Measurements from ENCODE around the gene SOAT2.

DNA sequence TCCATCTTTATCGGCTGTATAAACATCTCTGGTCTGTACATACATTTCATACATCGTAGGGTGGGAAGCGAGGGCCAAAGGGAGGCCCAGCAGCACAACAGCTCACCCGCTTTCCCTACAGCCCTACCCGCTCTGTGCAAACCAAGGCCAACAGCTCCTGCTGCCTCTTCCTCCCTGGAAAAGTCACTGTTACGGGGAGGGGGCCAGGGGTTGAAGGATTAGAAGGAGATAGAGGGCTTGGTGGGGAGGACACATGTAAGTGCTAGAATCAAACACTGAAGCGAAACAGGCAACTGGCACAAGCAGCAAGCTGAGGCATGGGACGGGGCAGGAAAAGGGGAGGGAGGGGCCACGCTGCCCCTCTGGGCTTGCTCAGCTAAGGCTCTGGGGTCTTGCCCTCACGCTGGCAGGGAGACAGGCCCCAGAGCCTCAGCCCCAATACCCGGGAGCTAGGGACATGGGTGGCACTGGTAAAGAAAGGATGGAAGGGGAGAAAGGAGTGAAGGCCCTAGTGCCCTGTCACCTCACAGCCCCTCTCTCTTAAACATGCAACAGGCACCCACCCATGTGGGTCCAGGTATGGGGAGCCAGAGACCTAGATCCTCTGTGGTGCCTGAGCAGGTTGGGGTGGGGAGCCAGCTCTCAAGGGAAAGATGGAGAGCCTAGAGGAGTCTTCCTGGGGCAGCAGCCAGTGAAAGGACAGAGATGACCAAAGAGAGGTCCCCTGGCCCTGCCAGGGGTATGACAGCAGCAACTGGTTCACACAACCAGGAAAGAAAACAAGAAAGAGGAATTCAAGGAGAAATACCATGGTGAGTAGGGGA, 38.5 kb upstream of the SOAT2 start:
- TF ChIP-seq TCF12 (IDR thresholded peaks at IDR 0.05; ENCODE audit: low read depth) (no peak), EGR1 (IDR thresholded peaks at IDR 0.05) (no peak), ZBTB7A (IDR thresholded peaks at IDR 0.05; ENCODE audit: low read depth) (no peak), YY1 (IDR thresholded peaks at IDR 0.05; ENCODE audit: low read depth) (no peak), RAD21 (IDR thresholded peaks at IDR 0.05; ENCODE audit: low read depth) (no peak), EP300 (IDR thresholded peaks at IDR 0.05; ENCODE audit: borderline replicate concordance) (no peak)
- TF ChIP-seq, protein P1, sequence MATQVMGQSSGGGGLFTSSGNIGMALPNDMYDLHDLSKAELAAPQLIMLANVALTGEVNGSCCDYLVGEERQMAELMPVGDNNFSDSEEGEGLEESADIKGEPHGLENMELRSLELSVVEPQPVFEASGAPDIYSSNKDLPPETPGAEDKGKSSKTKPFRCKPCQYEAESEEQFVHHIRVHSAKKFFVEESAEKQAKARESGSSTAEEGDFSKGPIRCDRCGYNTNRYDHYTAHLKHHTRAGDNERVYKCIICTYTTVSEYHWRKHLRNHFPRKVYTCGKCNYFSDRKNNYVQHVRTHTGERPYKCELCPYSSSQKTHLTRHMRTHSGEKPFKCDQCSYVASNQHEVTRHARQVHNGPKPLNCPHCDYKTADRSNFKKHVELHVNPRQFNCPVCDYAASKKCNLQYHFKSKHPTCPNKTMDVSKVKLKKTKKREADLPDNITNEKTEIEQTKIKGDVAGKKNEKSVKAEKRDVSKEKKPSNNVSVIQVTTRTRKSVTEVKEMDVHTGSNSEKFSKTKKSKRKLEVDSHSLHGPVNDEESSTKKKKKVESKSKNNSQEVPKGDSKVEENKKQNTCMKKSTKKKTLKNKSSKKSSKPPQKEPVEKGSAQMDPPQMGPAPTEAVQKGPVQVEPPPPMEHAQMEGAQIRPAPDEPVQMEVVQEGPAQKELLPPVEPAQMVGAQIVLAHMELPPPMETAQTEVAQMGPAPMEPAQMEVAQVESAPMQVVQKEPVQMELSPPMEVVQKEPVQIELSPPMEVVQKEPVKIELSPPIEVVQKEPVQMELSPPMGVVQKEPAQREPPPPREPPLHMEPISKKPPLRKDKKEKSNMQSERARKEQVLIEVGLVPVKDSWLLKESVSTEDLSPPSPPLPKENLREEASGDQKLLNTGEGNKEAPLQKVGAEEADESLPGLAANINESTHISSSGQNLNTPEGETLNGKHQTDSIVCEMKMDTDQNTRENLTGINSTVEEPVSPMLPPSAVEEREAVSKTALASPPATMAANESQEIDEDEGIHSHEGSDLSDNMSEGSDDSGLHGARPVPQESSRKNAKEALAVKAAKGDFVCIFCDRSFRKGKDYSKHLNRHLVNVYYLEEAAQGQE (IDR thresholded peaks at IDR 0.05; ENCODE audit: low read depth), result no peak
